ENCODE data around the gene TRIM47. TPM values are rescaled to one million over a fixed set of nuclear protein-coding genes. Genes with fewer than 3 reads are reported as not detected.
"Not testable (repeated sequence)": the region's sequence is repeated elsewhere in the genome, so short reads cannot be mapped to it uniquely, and the experiment has no call there.

Gene TRIM47
- total RNA-seq, 6 experiments from 2014 or later, result 1.0 to 2.3 (median 1.5) TPM

- DNase-seq, result peak; percentile 73
- Mint-ChIP-seq H3K27me3 (ENCODE audit: insufficient read depth) (no peaks in the 10 kb centered on the region; the same call in 1 of the 2 replicates), H3K27ac (peak overlapping the region; percentile 93), H3K9me3 (no peaks in the 10 kb centered on the region), H3K36me3 (ENCODE audit: low read depth) (no peaks in the 10 kb centered on the region), H3K4me3 (no peak overlapping the region), H3K4me1 (ENCODE audit: low read depth) (peaks cover 35% of the 10 kb centered on the region)
- no peak for TF ChIP-seq CTCF (IDR thresholded peaks at IDR 0.05)
These were observed 5.7 kb downstream of the TRIM47 start for GRCh38 chr17:75872434-75873351.

GRCh38 chr17:75870228-75870627 lies 8.2 kb downstream of the TRIM47 start:
- DNase-seq; H3K36me3 Mint-ChIP-seq (ENCODE audit: low read depth); H3K27me3 Mint-ChIP-seq (ENCODE audit: insufficient read depth); H3K9me3 Mint-ChIP-seq; H3K4me3 Mint-ChIP-seq: not testable (repeated sequence)
- Mint-ChIP-seq H3K27ac (peak overlapping the region; percentile 88; the same call in 1 of the 2 replicates), H3K4me1 (ENCODE audit: low read depth) (peaks cover 21% of the 10 kb centered on the region)

DNA sequence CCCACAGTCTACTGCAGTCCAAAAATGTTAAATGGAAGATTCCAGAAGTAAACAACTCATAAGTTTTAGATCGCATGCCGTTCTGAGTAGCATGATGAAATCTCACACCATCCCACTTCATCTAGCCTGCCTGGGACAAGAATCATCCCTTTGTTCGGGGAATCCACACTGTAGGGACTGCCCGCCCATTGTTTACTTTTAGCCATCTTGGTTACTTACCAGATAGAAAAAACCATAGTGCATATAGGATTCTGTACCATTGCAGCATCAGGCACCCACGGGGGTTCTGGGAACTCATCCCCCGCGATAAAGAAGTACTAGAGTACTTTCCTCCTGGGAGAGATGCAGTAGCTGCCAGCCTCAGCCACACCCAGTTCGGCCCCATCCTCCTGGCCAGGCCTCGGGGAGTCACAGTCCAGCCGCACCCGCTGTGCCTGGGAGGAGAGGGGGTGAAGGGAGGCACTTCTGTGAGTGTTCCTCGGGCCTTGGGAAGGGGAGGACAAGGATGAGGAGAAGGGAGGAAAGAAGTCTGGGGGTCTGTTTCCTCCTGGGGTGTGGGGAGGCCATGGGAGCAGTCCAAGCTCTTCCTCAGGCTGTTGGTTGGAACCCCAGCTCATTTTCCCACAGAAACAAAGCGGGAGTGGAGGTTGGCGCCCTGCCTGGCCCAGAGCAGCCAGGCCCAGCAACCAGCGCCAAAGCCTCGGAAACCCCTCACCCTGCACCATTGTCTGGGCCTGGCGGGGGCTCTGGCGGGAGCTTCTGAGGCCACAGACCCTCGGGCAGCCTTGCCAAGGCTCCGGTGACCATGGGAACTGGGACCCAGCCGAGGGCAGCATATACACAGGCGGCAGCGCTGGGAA lies 8.9 kb downstream of the TRIM47 start:
- TF ChIP-seq CTCF (IDR thresholded peaks at IDR 0.05), result no peak
- H3K36me3 Mint-ChIP-seq (ENCODE audit: low read depth), result no peaks in the 10 kb centered on the region
- no peaks in the 10 kb centered on the region; the same call in none of the 2 replicates for H3K27me3 Mint-ChIP-seq (ENCODE audit: insufficient read depth)
- peaks cover 27% of the 10 kb centered on the region for H3K4me1 Mint-ChIP-seq (ENCODE audit: low read depth)
- peak overlapping the region; percentile 59; the same call in 1 of the 2 replicates for H3K4me3 Mint-ChIP-seq
- peak; percentile 45 for DNase-seq
- H3K9me3 Mint-ChIP-seq, result no peaks in the 10 kb centered on the region
- peak overlapping the region; percentile 88 for H3K27ac Mint-ChIP-seq

GRCh38 chr17:75868730-75869281 lies 9.6 kb downstream of the TRIM47 start:
- peak overlapping the region; percentile 88 for H3K27ac Mint-ChIP-seq
- not testable (repeated sequence) for H3K36me3 Mint-ChIP-seq (ENCODE audit: low read depth); DNase-seq

GRCh38 chr17:75865404-75866188 lies 12.8 kb downstream of the TRIM47 start:
- H3K27ac Mint-ChIP-seq; H3K9me3 Mint-ChIP-seq; H3K27me3 Mint-ChIP-seq (ENCODE audit: insufficient read depth); H3K4me3 Mint-ChIP-seq; DNase-seq; H3K36me3 Mint-ChIP-seq (ENCODE audit: low read depth): not testable (repeated sequence)
- H3K4me1 Mint-ChIP-seq (ENCODE audit: low read depth), result peaks cover 27% of the 10 kb centered on the region

More at GRCh38 chr17:75868730-75869281, 9.6 kb downstream of the TRIM47 start:
- peak overlapping the region; percentile 59; the same call in 1 of the 2 replicates for H3K4me3 Mint-ChIP-seq
- peaks cover 33% of the 10 kb centered on the region for H3K4me1 Mint-ChIP-seq (ENCODE audit: low read depth)
- H3K9me3 Mint-ChIP-seq; H3K27me3 Mint-ChIP-seq (ENCODE audit: insufficient read depth): not testable (repeated sequence)

GRCh38 chr17:75864887-75865286 lies 13.5 kb downstream of the TRIM47 start:
- not testable (repeated sequence) for H3K36me3 Mint-ChIP-seq (ENCODE audit: low read depth); H3K9me3 Mint-ChIP-seq; H3K27ac Mint-ChIP-seq; DNase-seq; H3K27me3 Mint-ChIP-seq (ENCODE audit: insufficient read depth); H3K4me3 Mint-ChIP-seq
- H3K4me1 Mint-ChIP-seq (ENCODE audit: low read depth), result peaks cover 27% of the 10 kb centered on the region

DNA sequence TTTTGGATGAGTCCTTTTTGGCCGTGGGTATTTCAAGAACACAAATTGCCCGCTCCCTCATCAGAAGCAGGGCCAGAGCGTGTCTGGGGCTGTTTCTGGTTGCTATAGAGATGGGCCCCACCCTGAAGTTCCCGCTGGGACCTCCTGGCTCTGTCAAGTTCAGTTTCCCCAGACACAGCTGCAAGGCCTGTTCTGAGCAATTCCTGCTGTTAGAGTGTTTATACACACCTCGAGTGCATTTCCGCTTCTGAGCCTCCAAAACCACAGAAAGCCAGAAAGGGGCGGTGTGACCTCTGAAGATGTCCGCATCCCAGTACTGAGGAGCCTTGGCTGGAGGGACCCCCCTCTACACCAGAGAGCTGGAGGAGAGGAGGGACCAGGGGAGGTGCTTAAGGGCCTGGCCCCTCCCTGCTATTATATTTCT lies 13.9 kb downstream of the TRIM47 start:
- Mint-ChIP-seq H3K27me3 (ENCODE audit: insufficient read depth) (no peaks in the 10 kb centered on the region; the same call in none of the 2 replicates), H3K27ac (peak overlapping the region; percentile 52), H3K4me1 (ENCODE audit: low read depth) (peaks cover 23% of the 10 kb centered on the region), H3K4me3 (no peak overlapping the region), H3K9me3 (no peaks in the 10 kb centered on the region), H3K36me3 (ENCODE audit: low read depth) (no peaks in the 10 kb centered on the region)
- DNase-seq, result peak; percentile 55
- no peak for TF ChIP-seq CTCF (IDR thresholded peaks at IDR 0.05)

Measured in HFFc6 (cell line).